Right ventricle myocardium inferior (tissue), 1 donor: ENCODE measurements around the gene ABHD17B. TPM values are rescaled to one million over a fixed set of nuclear protein-coding genes. Genes with fewer than 3 reads are reported as not detected.

Source experiments
- ATAC-seq: fragments of 200-7000 bp; cut with Tn5 transposase; one replicate; pipeline ENCODE4 v1.9.1; 2020; ENCODE audit warnings: mild to moderate bottlenecking, moderate library complexity
- DNase-seq: peaks from one replicate; pipeline ENCODE4 v3.0.0; 2021; ENCODE audit errors: missing footprints
- intact Hi-C: fragments of 100-400 bp; cut with DNase I; formaldehyde crosslinking; loops from one replicate; pipeline ENCODE4 v1.11.0; 2022
- total RNA-seq: library from RNA; stranded (reverse); fragmentation: NEBNext Ultra II Directional; extraction: Animal tissue kit (Norgen Biotek cat#: 25700); gene quantifications from one replicate; pipeline ENCODE4 v1.2.1, GENCODE V29; 2021
- donor health status: DM: no; HTN: yes; CAD: no; lungs with severe emphysema.

Gene ABHD17B
- total RNA-seq, 1 donor from 2014 or later = 10.5 TPM

DNA sequence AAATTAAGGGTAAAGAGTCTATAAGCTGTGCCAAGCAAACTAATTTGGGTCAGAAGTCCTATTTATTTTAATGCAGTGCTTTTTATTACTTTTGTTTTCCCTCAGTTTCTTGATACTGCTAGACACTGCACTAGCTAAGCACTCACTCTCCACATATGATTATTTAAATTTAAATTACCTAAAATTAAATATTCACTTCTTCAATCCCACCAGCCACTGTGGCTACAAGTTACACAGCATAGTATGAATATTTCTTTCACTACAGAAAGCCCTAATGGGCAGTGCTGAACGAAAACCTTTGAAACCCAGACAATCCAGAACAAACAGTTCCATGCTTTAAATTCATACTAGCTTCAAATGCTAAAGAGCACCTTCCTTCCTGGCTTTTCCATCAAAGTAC lies 23.6 kb downstream of the ABHD17B start:
- DNase-seq = no peak
- intact Hi-C loops = no loop called here
- no peak for ATAC-seq

DNA sequence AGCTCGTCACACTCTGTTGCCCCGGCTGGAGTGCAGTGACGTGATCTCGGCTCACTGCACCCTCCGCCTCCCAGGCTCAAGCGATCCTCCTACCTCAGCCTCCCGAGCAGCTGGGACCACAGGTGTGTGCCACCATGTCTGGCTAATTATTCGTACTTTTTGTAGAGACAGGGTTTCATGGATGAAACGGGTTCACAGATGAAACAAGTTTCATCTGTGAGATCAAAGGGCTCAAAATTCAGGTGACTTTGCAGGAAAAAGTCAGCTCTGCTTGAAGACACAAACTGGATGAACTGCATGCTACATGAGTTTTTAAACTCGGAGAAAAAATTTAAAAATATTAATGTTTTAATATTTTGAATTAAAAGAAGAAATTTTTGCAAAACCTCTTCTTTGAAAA lies 24.5 kb downstream of the ABHD17B start:
- ATAC-seq (no peak), DNase-seq (no peak)
- intact Hi-C loops = no loop called here

DNA sequence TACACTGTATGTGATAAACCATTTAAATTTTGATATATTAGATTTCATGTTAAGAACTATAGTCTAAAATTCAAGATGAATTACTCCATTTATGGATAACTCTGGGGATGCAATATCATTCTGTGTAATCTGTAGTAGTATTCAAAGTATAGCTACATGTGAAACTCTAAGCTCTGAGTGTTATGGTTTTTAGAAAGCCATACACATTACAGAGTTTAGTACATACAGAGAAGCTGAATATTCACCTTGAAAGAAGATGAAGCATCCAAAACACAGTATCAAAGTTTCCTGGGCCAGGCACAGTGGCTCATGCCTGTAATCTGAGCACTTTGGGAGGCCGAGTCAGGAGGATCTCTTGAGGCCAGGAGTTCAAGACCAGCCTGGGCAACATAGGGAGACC lies 25.0 kb downstream of the ABHD17B start:
- DNase-seq = no peak
- intact Hi-C loops = no loop called here
- no peak for ATAC-seq

- no peak for ATAC-seq
- no peak for DNase-seq
- intact Hi-C loops = no loop called here
Measured at GRCh38 chr9:71885467-71885866, 25.5 kb downstream of the ABHD17B start.

DNA sequence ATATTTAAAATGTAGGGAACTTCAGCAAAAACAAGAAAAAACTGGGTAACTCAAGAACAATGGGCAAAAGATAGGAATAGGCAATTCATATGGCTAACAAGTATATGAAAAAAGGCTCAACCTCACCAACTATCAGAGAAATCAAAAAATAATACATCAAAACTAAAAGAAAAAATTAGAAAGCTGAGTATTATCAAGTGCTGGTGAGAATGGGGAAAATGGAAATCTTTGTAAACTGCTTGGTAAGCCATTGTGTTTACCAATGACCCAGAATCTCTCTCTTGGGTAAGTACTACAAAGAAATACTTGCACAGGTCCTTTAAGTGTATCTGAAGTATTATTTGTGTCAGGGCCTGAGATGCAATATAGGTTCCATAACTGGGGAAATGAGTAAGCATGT lies 27.0 kb downstream of the ABHD17B start:
- ATAC-seq = no peak
- intact Hi-C loops = no loop called here

DNA sequence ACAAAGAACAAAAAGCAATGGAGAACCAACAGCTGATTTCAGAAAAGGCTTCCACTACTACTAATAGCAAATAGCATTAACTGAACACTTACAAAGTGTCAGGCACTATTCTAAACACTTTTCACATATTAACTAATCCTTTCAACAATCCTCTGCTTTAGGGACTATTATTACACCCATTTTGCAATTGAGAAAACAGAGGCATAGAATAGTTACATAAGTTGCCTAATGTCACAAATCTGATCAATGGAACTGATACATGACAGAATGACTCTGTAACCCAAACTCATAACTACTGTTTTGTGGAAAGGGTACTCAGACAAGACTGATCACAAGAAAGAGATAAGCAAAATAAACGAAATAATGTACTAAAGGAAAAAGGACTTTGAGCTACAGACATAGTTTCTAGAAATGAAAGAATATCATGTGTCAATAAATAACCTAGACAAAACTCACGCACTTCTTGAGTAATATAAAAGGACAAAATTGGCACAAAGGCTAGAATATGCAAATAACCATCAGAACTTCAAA lies 31.3 kb downstream of the ABHD17B start:
- no peak for DNase-seq
- intact Hi-C loops = no loop called here
- ATAC-seq = no peak

More for the DNA sequence above, 27.0 kb downstream of the ABHD17B start:
- DNase-seq = no peak

DNA sequence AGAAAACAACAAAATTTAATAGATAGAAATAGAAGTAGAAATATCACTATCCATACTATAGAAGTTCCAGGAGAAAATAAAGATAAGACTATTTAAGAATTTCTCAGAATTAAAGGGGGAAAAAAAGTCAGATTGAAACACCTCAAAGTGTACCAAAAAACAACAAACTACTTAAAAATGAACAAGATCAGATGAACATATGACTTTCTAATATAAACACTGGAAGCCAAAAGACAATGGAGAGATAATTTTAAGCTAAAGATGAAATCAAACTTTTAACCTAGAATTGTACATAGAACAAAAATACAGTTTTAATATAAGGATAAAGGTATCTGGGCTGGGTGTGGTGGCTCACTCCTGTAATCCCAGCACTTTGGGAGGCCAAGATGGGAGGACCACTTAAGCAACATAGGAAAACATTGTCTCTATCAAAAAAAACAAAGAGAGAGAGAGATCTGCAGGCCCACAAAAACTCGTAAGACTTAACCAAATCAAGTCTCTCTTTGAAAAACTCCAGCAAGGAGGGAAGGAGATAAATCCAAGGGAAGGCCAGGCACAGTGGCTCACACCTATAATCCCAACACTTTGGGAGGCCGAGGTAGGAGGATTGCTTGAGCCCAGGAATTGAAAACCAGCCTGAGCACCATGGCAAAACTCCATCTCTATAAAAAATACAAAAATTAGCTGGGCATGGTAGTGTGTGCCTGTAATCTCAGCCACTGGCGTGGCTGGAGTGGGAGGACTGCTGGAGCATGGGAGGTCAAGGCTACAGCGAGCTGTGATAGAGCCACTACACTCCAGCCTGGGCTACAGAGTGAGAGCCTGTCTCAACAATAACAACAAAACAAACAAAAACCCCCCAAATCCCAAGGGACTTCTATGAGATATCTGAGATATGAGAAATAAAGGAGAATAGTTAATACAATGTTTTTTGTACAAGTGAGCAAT lies 32.4 kb downstream of the ABHD17B start:
- intact Hi-C loops = no loop called here
- ATAC-seq (no peak), DNase-seq (no peak)

DNA sequence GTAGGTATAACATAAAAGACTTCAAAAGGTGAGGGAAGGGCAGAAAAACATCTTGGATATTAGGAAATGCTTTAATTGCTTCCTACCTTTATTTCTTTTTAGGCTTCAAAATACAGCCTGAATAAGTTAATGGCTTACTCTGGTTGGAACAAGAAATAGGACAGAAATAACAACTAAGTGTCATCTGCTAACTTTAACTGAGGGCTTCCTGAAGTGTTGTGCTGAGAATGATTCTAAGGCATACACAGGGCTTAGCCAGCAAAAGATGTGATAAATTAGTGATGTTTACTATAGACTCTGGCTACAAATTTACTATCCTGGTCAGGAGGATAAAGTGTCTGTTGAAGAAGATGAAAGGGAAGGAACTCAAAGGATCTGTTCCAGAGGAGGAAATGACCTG lies 34.2 kb downstream of the ABHD17B start:
- DNase-seq = no peak
- no peak for ATAC-seq
- intact Hi-C loops = no loop called here

DNA sequence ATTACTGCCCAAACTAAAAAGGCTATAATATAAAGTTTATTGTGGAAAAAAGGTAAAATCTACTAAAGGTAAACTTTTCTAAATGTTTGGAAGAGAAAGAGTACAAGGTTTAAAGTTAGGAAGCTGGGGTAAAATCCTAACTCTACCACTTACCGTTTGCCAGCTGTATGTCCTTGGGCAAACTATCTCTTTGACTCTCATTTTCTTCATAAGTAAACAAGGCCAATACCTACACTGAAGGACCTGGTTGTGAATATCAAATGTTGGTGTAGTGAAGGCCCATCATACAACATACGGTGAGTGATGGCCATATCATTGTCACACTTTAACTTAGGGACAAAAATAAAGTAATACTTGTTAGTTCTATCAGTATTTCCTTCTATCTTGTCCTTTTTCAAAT lies 34.9 kb downstream of the ABHD17B start:
- intact Hi-C loops = no loop called here
- ATAC-seq (no peak), DNase-seq (no peak)

DNA sequence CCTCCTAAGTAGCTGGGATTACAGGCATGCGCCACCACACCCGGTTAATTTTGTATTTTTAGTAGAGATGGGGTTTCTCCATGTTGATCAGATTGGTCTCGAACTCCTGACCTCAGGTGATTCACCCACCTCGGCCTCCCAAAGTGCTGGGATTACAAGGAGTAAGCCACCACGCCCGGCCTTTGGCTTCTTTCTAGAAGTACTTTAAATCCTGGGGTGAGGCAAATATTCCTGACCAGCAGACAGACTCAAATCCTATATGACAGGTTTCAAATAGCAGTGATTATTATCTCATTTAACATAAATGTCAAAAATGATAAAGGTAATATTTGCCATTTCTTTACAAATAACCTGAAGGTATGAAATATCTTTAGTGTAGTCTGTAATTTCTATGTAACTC lies 35.6 kb downstream of the ABHD17B start:
- no peak for DNase-seq
- intact Hi-C loops = no loop called here
- no peak for ATAC-seq

- DNase-seq (no peak), ATAC-seq (no peak)
- intact Hi-C loops = no loop called here
Measured at GRCh38 chr9:71863631-71864030, 47.4 kb downstream of the ABHD17B start.

DNA sequence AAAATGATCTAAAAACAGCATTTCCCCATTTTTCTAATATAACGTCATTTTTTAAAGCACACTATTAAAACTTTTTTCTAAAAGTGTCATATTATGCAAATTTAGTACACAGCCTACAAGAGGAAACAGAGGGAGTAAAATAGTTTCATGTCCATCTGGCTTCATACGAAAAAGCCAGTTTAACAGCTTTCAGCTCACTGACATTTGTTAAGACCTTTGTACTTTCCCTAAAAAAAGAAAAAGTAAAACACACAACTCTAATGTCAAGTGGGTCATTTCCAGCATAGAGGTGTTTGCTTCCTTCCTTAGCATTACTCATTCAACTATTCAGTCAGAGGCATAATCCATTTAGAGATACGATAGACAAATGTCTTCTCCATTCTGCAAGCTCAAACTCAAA lies 49.4 kb downstream of the ABHD17B start:
- no peak for DNase-seq
- intact Hi-C loops = no loop called here
- ATAC-seq = no peak

DNA sequence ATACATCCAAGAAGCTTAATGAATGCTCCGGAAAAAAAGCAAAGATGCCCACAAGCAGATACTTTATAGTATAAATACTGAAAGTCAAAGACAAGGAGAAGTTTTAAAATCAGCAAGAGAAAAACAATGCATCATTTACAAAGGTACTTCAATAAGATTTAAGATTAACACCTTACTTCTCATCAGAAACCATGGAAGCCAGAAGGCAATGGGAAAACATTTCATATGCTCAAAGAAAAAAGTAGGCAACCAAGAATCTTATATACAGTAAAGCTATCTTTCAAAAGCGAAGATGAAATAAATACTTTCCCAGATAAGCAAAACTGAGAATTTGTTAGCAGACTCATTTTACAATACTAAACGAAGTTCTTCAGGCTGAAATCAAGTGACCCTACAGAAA lies 51.1 kb downstream of the ABHD17B start:
- no peak for ATAC-seq
- intact Hi-C loops = no loop called here

DNA sequence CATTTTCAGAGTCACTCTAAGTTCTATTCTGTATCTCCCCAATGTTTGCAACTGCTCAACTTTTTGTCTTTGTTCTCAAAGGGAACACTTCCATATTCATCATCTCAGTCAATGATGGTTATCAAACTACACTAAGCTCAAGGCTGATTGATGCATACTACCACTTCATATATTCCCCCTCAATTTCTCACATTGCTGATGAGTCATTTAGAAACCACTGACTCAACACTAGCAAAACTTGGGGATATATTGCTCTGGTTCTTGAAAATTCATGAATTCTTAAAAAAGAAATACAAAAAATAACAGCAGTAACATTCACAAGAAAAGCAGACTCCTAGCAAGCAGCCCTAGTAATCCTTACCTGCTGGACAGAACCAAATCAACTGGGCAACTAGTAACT lies 52.2 kb downstream of the ABHD17B start:
- intact Hi-C loops = no loop called here
- ATAC-seq (no peak), DNase-seq (no peak)

More for the DNA sequence above, 51.1 kb downstream of the ABHD17B start:
- DNase-seq = no peak

GRCh38 chr9:71858102-71858798 lies 52.7 kb downstream of the ABHD17B start:
- DNase-seq (no peak), ATAC-seq (no peak)
- intact Hi-C loops = no loop called here

- no peak for ATAC-seq
- intact Hi-C loops = no loop called here
- DNase-seq = no peak
Measured at GRCh38 chr9:71857159-71857558, 53.8 kb downstream of the ABHD17B start.

GRCh38 chr9:71854811-71855210 lies 56.2 kb downstream of the ABHD17B start:
- no peak for ATAC-seq
- intact Hi-C loops = no loop called here
- no peak for DNase-seq

DNA sequence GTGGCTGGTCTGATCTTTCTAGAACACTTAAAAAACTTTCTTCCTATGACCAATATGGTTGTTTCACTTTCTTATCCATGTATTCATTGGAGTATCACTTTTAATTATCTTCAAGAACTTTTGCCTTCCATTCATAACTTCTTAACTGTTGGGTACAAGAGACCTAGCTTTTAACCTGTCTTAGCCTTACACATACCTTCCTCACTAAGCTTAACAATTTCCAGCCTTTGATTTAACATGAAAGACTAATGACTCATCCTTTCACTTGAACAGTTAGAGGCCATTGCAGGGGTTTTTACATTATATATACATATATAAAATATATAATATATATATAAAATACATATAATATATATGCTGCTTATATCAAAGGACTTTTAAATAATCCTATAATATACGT lies 57.9 kb downstream of the ABHD17B start:
- no peak for DNase-seq

GRCh38 chr9:71850996-71851395 lies 60.0 kb downstream of the ABHD17B start:
- ATAC-seq = no peak
- DNase-seq = no peak
- intact Hi-C loops = no loop called here

More for the DNA sequence above, 57.9 kb downstream of the ABHD17B start:
- intact Hi-C loops = no loop called here
- no peak for ATAC-seq

DNA sequence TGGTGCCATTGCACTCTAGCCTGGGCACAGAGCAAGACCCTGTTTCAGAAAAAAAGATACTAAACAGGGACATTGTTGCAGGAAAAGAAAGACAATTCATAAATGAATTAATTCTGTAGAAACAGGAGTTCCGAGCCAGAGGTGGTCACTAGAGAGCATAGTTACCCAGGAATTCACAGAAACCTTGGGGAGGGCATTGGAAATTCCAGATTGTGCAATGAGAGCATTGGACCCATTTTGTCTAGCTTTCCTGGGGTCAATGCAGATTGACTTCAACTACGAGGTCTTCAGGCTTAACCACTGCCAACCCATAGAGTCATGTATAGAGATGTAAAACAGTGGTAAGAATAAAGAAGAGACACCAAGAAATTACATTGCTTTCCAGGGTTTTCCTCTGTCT lies 63.1 kb downstream of the ABHD17B start:
- no peak for ATAC-seq
- intact Hi-C loops = no loop called here
- no peak for DNase-seq
